Measurements from ENCODE around the gene GNAT2. TPM values are rescaled to one million over a fixed set of nuclear protein-coding genes. Genes with fewer than 3 reads are reported as not detected.

Gene GNAT2
- total RNA-seq, 1 donor from 2014 or later: not detected

GRCh38 chr1:109586055-109586454 is 33.4 kb downstream of the GNAT2 start:
- peaks cover 64% of the 10 kb centered on the region for H3K36me3 Mint-ChIP-seq (ENCODE audit: unreplicated experiment)
- H3K27ac Mint-ChIP-seq (ENCODE audit: unreplicated experiment): no peak overlapping the region
- H3K27me3 Mint-ChIP-seq (ENCODE audit: unreplicated experiment): no peaks in the 10 kb centered on the region
- TF ChIP-seq CTCF (IDR thresholded peaks at IDR 0.05): no peak
- no peaks in the 10 kb centered on the region for H3K4me1 Mint-ChIP-seq (ENCODE audit: unreplicated experiment)
- DNase-seq (ENCODE audit: extremely low spot score, unreplicated experiment): no peak
- no peak overlapping the region for H3K4me3 Mint-ChIP-seq (ENCODE audit: unreplicated experiment)
- H3K9me3 Mint-ChIP-seq (ENCODE audit: unreplicated experiment): no peaks in the 10 kb centered on the region

- H3K4me1 Mint-ChIP-seq (ENCODE audit: unreplicated experiment): no peaks in the 10 kb centered on the region
- no peak overlapping the region for H3K4me3 Mint-ChIP-seq (ENCODE audit: unreplicated experiment)
- no peaks in the 10 kb centered on the region for H3K27me3 Mint-ChIP-seq (ENCODE audit: unreplicated experiment)
- peaks cover 66% of the 10 kb centered on the region for H3K36me3 Mint-ChIP-seq (ENCODE audit: unreplicated experiment)
- TF ChIP-seq CTCF (IDR thresholded peaks at IDR 0.05): no peak
- no peaks in the 10 kb centered on the region for H3K9me3 Mint-ChIP-seq (ENCODE audit: unreplicated experiment)
- DNase-seq (ENCODE audit: extremely low spot score, unreplicated experiment): no peak
- no peak overlapping the region for H3K27ac Mint-ChIP-seq (ENCODE audit: unreplicated experiment)
These were observed 34.6 kb downstream of the GNAT2 start for GRCh38 chr1:109584766-109585165.

- Mint-ChIP-seq H3K36me3 (ENCODE audit: unreplicated experiment) (peaks cover 53% of the 10 kb centered on the region), H3K27ac (ENCODE audit: unreplicated experiment) (no peak overlapping the region), H3K4me1 (ENCODE audit: unreplicated experiment) (peaks cover 5% of the 10 kb centered on the region), H3K4me3 (ENCODE audit: unreplicated experiment) (no peak overlapping the region), H3K27me3 (ENCODE audit: unreplicated experiment) (no peaks in the 10 kb centered on the region), H3K9me3 (ENCODE audit: unreplicated experiment) (no peaks in the 10 kb centered on the region)
- no peak for TF ChIP-seq CTCF (IDR thresholded peaks at IDR 0.05)
- DNase-seq (ENCODE audit: extremely low spot score, unreplicated experiment): no peak
These were observed 37.4 kb downstream of the GNAT2 start for GRCh38 chr1:109582021-109582420.

- TF ChIP-seq CTCF (IDR thresholded peaks at IDR 0.05): no peak
- no peak for DNase-seq (ENCODE audit: extremely low spot score, unreplicated experiment)
- Mint-ChIP-seq H3K4me3 (ENCODE audit: unreplicated experiment) (no peak overlapping the region), H3K9me3 (ENCODE audit: unreplicated experiment) (no peaks in the 10 kb centered on the region), H3K4me1 (ENCODE audit: unreplicated experiment) (peaks cover 5% of the 10 kb centered on the region), H3K36me3 (ENCODE audit: unreplicated experiment) (peaks cover 51% of the 10 kb centered on the region), H3K27me3 (ENCODE audit: unreplicated experiment) (no peaks in the 10 kb centered on the region), H3K27ac (ENCODE audit: unreplicated experiment) (no peak overlapping the region)
These were observed 39.9 kb downstream of the GNAT2 start for GRCh38 chr1:109579491-109579890.

- DNase-seq (ENCODE audit: extremely low spot score, unreplicated experiment): no peak
- no peak for TF ChIP-seq CTCF (IDR thresholded peaks at IDR 0.05)
- H3K9me3 Mint-ChIP-seq (ENCODE audit: unreplicated experiment): no peaks in the 10 kb centered on the region
- H3K36me3 Mint-ChIP-seq (ENCODE audit: unreplicated experiment): peaks cover 48% of the 10 kb centered on the region
- H3K4me1 Mint-ChIP-seq (ENCODE audit: unreplicated experiment): peaks cover 5% of the 10 kb centered on the region
- H3K27ac Mint-ChIP-seq (ENCODE audit: unreplicated experiment): peak overlapping the region; percentile 27
- H3K4me3 Mint-ChIP-seq (ENCODE audit: unreplicated experiment): no peak overlapping the region
- no peaks in the 10 kb centered on the region for H3K27me3 Mint-ChIP-seq (ENCODE audit: unreplicated experiment)
These were observed 40.4 kb downstream of the GNAT2 start for GRCh38 chr1:109578947-109579443.
